Activated B cell treated with CpG ODN at 0.5 μM for 24 hours (primary cell): ENCODE results near the gene PRSS3. TPM values are rescaled to one million over a fixed set of nuclear protein-coding genes. Genes with fewer than 3 reads are reported as not detected.
"Not testable (repeated sequence)": the region's sequence is repeated elsewhere in the genome, so short reads cannot be mapped to it uniquely, and the experiment has no call there.

Experiments used
- ATAC-seq: fragments of 200-7000 bp; cut with Tn5 transposase; one replicate; pipeline ENCODE4 v1.10.0; 2021; ENCODE audit warnings: low read depth, mild to moderate bottlenecking, moderate library complexity
- CTCF ChIA-PET: fragments of 350-600 bp; sonication (Branson Sonifier 250); formaldehyde crosslinking; loops from one replicate; lab custom pipeline; 2021; ENCODE audit warnings: antibody characterized with exemption; lab: Charles Lee
- POLR2A ChIA-PET: fragments of 350-600 bp; sonication (Branson Sonifier 250); formaldehyde crosslinking; loops from one replicate; lab custom pipeline; 2021; ENCODE audit warnings: antibody characterized with exemption; lab: Charles Lee
- DNase-seq: peaks from one replicate; pipeline ENCODE4 v3.0.0; 2022
- H3K27ac Mint-ChIP-seq: one replicate; pipeline ENCODE4 v1.8.0; 2020; ENCODE audit warnings: mixed read lengths
- H3K27me3 Mint-ChIP-seq: one replicate; pipeline ENCODE4 v1.8.0; 2021; ENCODE audit warnings: mixed read lengths
- H3K36me3 Mint-ChIP-seq: one replicate; pipeline ENCODE4 v1.8.0; 2021; ENCODE audit warnings: low read depth, mixed read lengths
- H3K4me1 Mint-ChIP-seq: one replicate; pipeline ENCODE4 v1.8.0; 2021; ENCODE audit warnings: mixed read lengths
- H3K4me3 Mint-ChIP-seq: one replicate; pipeline ENCODE4 v1.8.0; 2020; ENCODE audit warnings: mild to moderate bottlenecking, mixed read lengths
- H3K9me3 Mint-ChIP-seq: one replicate; pipeline ENCODE4 v1.8.0; 2020; ENCODE audit warnings: mixed read lengths
- intact Hi-C: fragments of 100-400 bp; cut with micrococcal nuclease; formaldehyde crosslinking; loops from one replicate; pipeline ENCODE4 v1.15.1; 2024
- total RNA-seq: library from RNA; stranded (reverse); gene quantifications from 2 replicates; pipeline ENCODE4 v1.2.3, GENCODE V29; 2022
- TF ChIP-seq, protein P1 (sequence below): fragments of 200-600 bp; IDR thresholded peaks from one replicate; pipeline ENCODE4 v1.8.0; 2022; ENCODE audit warnings: antibody characterized with exemption, mild to moderate bottlenecking

Gene PRSS3
- total RNA-seq, 1 donor from 2014 or later, result not detected

DNA sequence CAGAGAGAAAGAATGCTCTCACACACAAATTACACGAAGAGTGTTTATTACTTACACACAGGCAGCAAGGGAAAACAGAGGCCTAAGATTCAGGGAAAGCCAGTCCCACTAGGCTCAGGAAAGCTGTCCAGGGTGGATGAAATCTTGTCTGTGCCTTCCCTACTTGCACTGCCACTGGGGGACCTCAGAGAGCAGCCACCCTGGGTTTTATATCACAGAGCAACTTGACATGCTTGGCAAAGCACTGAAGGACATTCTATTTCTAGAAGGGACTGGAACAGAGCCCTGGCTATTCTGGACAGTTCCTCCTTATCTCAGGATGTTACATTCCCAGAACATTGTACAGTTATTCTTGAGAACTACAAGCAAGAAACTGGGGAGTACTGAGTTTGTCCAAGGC lies 7.5 kb upstream of the PRSS3 start:
- no peaks in the 10 kb centered on the region for H3K36me3 Mint-ChIP-seq
- no peaks in the 10 kb centered on the region for H3K9me3 Mint-ChIP-seq
- no peak overlapping the region for H3K27ac Mint-ChIP-seq
- H3K4me1 Mint-ChIP-seq, result no peaks in the 10 kb centered on the region
- TF ChIP-seq, protein P1, sequence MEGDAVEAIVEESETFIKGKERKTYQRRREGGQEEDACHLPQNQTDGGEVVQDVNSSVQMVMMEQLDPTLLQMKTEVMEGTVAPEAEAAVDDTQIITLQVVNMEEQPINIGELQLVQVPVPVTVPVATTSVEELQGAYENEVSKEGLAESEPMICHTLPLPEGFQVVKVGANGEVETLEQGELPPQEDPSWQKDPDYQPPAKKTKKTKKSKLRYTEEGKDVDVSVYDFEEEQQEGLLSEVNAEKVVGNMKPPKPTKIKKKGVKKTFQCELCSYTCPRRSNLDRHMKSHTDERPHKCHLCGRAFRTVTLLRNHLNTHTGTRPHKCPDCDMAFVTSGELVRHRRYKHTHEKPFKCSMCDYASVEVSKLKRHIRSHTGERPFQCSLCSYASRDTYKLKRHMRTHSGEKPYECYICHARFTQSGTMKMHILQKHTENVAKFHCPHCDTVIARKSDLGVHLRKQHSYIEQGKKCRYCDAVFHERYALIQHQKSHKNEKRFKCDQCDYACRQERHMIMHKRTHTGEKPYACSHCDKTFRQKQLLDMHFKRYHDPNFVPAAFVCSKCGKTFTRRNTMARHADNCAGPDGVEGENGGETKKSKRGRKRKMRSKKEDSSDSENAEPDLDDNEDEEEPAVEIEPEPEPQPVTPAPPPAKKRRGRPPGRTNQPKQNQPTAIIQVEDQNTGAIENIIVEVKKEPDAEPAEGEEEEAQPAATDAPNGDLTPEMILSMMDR, result no peak
- peaks cover 4% of the 10 kb centered on the region for H3K27me3 Mint-ChIP-seq
- ATAC-seq, result no peak
- intact Hi-C loops, result no loop called here
- H3K4me3 Mint-ChIP-seq, result no peak overlapping the region
- DNase-seq, result no peak
- POLR2A ChIA-PET, result no interaction called here
- CTCF ChIA-PET, result interaction anchor here (1.5 kb wide), 1 partner anchor 27 kb away, joined by 3 read pairs; no protein-coding TSS in a partner anchor

GRCh38 chr9:33789429-33789828 lies 5.9 kb upstream of the PRSS3 start:
- POLR2A ChIA-PET, H3K4me1 Mint-ChIP-seq, H3K36me3 Mint-ChIP-seq, intact Hi-C loops, H3K9me3 Mint-ChIP-seq, H3K27me3 Mint-ChIP-seq, H3K27ac Mint-ChIP-seq, CTCF ChIA-PET, H3K4me3 Mint-ChIP-seq, DNase-seq, ATAC-seq: not testable (repeated sequence)

GRCh38 chr9:33791117-33791516 lies 4.2 kb upstream of the PRSS3 start:
- ChIA-PET CTCF (no interaction called here), POLR2A (interaction anchor here (0.6 kb wide), 1 partner anchor 88 kb away, joined by 4 read pairs; no protein-coding TSS in a partner anchor)
- TF ChIP-seq, protein P1, result no peak
- intact Hi-C loops, result no loop called here
- Mint-ChIP-seq H3K36me3 (no peaks in the 10 kb centered on the region), H3K27me3 (peaks cover 5% of the 10 kb centered on the region), H3K27ac (no peak overlapping the region), H3K4me3 (no peak overlapping the region), H3K9me3 (no peaks in the 10 kb centered on the region), H3K4me1 (no peaks in the 10 kb centered on the region)
- DNase-seq, result no peak
- ATAC-seq, result no peak

DNA sequence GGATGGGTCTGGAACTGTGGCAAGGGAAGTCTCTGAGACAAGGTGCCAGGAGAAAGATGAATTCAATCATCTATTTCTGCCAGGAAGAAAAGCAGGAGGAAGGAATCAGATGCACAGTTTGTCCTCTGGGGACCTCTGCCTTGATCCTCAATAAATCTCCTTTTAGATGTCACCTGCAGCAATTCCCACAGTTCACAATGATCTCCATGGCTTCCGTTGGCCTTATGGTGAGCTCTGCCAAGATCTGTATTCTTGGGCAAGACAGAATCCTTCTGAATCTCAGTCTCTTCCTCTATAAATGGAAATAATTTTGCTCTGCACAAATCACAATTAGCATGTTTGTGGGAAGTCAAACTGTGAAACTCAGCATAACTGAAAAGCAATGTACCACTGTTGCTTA lies 1.9 kb upstream of the PRSS3 start:
- H3K36me3 Mint-ChIP-seq, H3K27ac Mint-ChIP-seq, H3K4me1 Mint-ChIP-seq, intact Hi-C loops, ATAC-seq, H3K4me3 Mint-ChIP-seq, DNase-seq, POLR2A ChIA-PET, H3K9me3 Mint-ChIP-seq, CTCF ChIA-PET: not testable (repeated sequence)
- H3K27me3 Mint-ChIP-seq, result peaks cover 20% of the 10 kb centered on the region

DNA sequence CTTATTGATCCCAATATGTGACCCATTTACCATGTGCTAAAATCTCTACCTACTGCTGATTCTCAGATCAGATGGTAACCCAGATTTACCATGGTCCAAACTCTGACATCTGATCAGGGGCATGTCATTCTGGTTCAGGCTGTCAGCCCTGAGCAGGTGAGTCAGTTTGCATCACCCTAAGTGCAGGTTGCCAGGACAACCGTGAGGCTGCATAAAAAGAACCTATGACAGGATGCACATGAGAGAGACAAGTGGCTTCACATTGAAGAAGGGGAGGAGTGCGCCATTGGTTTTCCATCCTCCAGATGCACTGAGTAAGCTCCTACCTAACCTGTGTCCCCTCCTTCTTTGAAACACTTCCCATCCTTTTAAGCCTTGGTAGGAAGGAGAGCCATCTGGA lies 801 bp upstream of the PRSS3 start:
- no peak for ATAC-seq

DNA sequence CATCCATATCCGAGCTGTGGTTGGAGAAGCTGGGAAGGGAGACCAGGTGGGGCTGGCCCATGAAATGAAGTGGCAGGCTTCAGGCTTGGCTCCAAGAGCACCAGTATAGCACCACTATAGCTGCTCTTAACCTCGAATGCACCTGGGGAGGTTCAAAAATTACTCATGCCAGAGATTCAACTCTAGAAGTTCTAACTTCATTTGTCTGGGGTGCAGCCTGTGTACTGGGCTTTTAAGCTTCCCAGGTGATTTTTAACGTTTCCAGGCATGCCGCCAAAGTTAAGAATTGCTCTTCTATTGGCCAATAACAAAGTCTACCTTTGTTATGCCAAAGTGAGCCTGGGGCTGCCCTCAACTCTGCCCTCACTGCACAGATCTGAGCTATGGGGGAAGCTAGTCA lies 458 bp downstream of the PRSS3 start:
- ATAC-seq (no peak), DNase-seq (no peak)
- ChIA-PET POLR2A (no interaction called here), CTCF (no interaction called here)
- H3K4me3 Mint-ChIP-seq, result no peak overlapping the region
- H3K27me3 Mint-ChIP-seq, result peaks cover 23% of the 10 kb centered on the region
- TF ChIP-seq, protein P1, result no peak
- no peaks in the 10 kb centered on the region for H3K4me1 Mint-ChIP-seq
- no peak overlapping the region for H3K27ac Mint-ChIP-seq
- intact Hi-C loops, result no loop called here
- H3K9me3 Mint-ChIP-seq, result no peaks in the 10 kb centered on the region
- H3K36me3 Mint-ChIP-seq, result no peaks in the 10 kb centered on the region

More for the DNA sequence above, 801 bp upstream of the PRSS3 start:
- ChIA-PET CTCF (no interaction called here), POLR2A (no interaction called here)
- H3K4me1 Mint-ChIP-seq, result no peaks in the 10 kb centered on the region
- H3K4me3 Mint-ChIP-seq, result no peak overlapping the region
- peaks cover 21% of the 10 kb centered on the region for H3K27me3 Mint-ChIP-seq
- H3K9me3 Mint-ChIP-seq, result no peaks in the 10 kb centered on the region
- H3K36me3 Mint-ChIP-seq, result no peaks in the 10 kb centered on the region
- no peak for DNase-seq
- no peak overlapping the region for H3K27ac Mint-ChIP-seq
- intact Hi-C loops, result no loop called here
- TF ChIP-seq, protein P1, result no peak

DNA sequence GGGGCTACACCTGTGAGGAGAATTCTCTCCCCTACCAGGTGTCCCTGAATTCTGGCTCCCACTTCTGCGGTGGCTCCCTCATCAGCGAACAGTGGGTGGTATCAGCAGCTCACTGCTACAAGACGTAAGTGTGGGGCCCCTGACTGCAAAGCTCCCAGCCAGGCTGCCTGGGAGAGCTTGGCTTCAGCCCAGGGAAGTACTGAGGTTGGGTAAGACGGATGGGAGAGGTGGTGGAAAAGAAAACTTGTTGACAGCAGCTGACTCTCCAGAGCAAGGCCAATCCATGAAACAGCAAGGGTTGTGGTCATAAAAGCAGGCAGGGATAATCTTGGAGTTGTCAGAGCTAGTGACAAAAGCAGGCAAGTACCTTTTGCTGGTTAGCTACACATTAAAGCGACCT lies 1.3 kb downstream of the PRSS3 start:
- DNase-seq, ATAC-seq, intact Hi-C loops, H3K4me3 Mint-ChIP-seq, POLR2A ChIA-PET, CTCF ChIA-PET, H3K27ac Mint-ChIP-seq, H3K36me3 Mint-ChIP-seq, H3K9me3 Mint-ChIP-seq, H3K4me1 Mint-ChIP-seq: not testable (repeated sequence)
- peaks cover 23% of the 10 kb centered on the region for H3K27me3 Mint-ChIP-seq
